ENCODE measurements around the gene RPRML.

DNA sequence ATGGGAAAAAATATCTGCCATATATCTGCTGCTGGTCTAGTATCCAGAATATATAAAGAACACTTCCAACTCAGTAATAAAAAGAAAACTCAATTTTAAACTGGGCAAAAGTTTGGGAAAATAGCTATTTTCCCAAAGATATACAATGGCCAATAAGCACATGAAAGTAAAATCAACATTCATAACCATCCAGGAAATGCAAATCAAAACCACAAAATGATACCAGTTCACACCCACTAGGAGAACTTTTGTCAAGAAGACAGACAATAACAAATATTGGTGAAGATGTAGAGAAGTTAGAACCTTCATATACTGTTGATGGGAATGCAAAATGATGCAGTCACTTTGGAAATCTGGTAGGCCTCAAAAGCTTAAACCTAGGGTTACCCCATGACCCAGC lies 33.4 kb upstream of the RPRML start:
- no peak for TF ChIP-seq POLR2A (IDR thresholded peaks at IDR 0.05)
- TF ChIP-seq, protein P1, sequence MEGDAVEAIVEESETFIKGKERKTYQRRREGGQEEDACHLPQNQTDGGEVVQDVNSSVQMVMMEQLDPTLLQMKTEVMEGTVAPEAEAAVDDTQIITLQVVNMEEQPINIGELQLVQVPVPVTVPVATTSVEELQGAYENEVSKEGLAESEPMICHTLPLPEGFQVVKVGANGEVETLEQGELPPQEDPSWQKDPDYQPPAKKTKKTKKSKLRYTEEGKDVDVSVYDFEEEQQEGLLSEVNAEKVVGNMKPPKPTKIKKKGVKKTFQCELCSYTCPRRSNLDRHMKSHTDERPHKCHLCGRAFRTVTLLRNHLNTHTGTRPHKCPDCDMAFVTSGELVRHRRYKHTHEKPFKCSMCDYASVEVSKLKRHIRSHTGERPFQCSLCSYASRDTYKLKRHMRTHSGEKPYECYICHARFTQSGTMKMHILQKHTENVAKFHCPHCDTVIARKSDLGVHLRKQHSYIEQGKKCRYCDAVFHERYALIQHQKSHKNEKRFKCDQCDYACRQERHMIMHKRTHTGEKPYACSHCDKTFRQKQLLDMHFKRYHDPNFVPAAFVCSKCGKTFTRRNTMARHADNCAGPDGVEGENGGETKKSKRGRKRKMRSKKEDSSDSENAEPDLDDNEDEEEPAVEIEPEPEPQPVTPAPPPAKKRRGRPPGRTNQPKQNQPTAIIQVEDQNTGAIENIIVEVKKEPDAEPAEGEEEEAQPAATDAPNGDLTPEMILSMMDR (IDR thresholded peaks at IDR 0.05): no peak
